ENCODE results near the gene ABCF2.

Gene ABCF2

GRCh38 chr7:151252961-151253711, 26.1 kb upstream of the ABCF2 start:
- DNase-seq (ENCODE audit: low read depth, low spot score), result no peak

GRCh38 chr7:151252561-151252835, 25.5 kb upstream of the ABCF2 start:
- DNase-seq (ENCODE audit: low read depth, low spot score), result no peak

GRCh38 chr7:151251689-151252560, 24.9 kb upstream of the ABCF2 start:
- no peak for DNase-seq (ENCODE audit: low read depth, low spot score)

DNA sequence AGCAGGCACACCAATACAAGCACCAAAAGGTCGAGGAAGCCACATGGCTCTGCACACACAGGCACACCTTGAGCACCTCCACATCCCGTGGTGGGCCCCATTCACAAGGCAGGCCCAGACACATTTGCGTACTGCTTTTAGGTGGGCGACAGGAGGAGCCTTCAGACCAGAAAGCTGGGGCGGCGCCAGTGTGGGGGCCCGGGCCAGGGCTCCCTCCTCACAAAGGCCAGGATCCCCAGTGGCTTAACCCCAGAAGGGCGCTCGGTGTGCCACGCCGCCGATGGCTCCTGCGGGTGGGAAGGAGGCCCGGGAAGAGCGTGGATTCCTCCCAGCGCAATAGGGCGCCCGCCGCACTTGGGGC, 24.3 kb upstream of the ABCF2 start:
- no peak for DNase-seq (ENCODE audit: low read depth, low spot score)

DNA sequence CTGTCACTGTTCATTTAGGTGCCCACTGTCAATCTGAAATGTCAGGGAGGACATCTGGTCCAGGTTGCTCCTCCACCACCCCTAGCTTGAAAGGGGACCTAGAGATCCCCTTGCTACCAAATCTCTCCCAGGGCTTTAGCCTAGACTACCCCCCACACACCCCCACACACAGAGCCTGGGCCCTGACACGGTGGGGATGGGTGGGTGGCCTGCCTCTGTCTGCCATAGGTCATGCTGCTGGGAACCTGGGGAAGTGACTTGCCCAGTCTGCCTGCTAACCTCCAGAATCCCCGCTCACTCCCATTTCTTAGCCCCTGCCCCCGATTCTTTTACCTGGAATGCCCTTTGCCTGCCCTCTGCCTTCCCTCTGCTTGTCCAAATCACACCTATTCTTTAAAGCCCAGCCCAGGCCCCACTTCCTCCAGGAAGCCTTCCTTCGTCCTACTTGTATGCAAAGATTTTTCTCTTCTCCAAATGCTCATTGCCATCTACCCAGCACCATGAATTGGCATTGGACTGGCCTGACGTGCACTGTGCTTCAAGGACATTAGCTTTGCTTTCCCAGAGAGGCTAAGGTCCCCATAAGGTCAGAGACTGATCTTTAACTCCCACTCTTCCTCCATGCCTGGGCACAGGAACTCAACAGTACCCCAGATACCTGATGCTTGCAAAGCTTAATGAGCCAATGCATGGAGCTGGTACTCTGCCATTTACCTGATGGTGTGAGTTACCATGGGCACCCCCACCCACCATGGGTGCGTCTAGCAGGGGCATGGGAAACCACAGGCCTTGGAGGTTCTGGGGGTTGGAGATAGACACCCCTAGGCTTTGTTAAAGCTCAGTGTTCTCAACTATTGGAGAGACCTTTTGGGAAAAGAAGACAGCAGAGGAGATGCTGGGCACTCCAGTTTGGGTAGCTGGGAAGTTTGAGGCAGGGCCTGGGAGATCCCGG, 23.5 kb upstream of the ABCF2 start:
- no peak for DNase-seq (ENCODE audit: low read depth, low spot score)

GRCh38 chr7:151249732-151250072, 22.7 kb upstream of the ABCF2 start:
- DNase-seq (ENCODE audit: low read depth, low spot score), result no peak

GRCh38 chr7:151249034-151249731, 22.2 kb upstream of the ABCF2 start:
- DNase-seq (ENCODE audit: low read depth, low spot score), result no peak

GRCh38 chr7:151248346-151249033, 21.5 kb upstream of the ABCF2 start, which contains the start of gene SMARCD3:
SMARCD3 (minus strand) TSS chr7:151248694; CDS start chr7:151248562, 132 bp downstream.
- DNase-seq (ENCODE audit: low read depth, low spot score), result no peak

DNA sequence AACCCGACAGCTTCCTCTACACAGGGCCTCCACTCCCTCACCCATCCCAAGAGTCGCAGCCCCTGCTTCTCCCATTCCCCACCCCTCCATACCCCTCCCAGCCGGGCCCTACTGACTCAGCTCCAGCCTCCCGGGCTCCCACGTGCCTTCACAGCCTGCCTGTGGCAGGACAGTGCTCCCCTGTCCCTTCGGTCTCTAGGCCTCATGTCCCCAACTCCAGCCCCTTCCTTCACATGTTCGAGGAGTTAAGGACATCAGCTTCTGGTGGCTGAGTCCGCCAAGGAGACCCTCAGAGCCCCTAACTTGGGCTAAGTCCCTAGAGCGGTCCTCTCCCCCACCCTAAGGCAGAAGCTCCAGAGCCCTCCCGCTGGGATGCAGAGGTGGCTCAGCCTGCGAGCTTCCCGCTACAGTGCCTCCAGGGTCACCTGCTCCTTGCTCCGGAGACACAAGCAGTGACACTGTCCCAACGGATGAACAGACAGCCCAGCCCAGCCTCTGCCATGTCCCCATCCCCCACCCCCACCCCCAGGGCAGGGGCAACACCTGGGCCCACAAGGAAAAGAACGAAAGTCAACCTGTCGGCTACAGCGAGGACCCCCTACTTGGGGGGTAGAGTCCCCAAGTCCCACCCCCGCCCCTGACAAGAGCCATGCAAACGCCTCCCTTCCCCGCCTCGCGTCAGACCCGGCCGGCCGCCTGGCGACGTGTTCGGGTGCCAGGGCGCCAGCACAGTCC, 20.8 kb upstream of the ABCF2 start:
- DNase-seq (ENCODE audit: low read depth, low spot score), result no peak

DNA sequence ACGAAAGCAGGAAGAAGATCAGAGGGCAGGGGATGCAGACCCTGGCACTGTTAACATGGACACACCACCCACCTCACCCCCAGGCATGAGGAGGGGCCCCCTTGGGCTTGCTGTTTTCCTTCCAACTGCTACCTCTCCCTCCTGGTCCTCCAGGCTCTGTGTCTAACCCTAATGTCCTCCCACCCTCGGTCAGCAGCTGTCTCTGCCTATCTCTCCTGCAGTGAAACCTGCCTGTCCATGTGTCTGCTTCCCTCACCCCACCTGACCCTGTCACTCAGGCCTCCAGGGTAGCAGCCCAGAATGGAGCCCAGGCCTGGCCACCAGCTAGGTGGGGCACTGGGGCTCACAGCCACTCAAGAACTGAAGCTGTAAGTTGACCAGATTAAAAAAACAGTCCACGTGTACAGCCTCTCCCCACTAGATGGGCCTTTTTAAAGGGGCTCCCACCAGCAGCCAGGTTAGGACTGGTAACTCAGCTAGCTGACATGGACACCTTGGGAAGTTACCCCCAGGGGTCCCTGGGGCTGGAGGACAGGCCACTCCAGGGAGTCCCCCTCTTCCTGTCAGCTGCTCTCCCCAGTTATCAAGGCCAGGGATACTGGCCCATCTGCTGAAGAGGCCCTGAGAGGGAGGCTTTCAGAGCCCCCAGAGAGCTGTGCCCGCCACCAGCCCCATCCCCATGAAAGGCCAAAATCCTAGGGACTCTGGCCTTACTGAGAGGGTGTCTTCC, 20.0 kb upstream of the ABCF2 start:
- no peak for DNase-seq (ENCODE audit: low read depth, low spot score)

DNA sequence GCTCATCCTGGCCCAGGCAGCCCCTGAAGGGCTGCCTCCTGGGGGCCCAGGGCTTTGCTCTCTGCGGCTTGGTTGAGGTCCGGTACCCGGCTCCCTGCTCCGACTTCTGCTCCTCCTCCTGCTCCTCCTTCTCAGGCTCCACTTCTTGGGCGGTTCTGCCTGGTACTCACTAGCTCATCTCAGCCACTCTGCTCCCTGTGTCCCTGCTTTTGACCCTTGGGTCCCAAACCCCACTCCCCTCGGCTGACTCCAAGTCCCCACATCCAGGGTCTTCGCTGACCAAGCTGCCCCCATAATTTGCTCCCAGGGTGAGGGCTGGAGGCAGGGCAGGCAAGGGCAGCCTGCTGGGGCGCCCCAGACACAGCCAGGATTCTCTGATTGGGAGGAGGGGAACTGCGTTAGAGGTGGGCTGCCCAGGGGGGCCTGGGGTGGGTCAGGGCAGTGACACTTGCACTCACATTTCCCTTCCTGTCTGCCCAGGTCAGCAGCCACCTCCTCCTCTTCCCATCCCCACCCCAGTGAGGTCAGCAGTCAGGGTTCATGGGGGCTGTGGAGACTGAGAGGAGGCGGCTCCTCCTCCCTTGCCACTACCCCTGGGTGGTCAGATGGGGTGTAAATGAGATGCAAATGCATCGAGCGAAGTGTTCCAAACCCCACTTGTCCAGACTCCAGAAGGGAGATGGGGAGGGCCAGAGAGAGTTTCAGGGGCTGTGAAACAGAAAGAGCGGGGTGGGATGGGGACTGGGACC, 19.3 kb upstream of the ABCF2 start:
- no peak for DNase-seq (ENCODE audit: low read depth, low spot score)

DNA sequence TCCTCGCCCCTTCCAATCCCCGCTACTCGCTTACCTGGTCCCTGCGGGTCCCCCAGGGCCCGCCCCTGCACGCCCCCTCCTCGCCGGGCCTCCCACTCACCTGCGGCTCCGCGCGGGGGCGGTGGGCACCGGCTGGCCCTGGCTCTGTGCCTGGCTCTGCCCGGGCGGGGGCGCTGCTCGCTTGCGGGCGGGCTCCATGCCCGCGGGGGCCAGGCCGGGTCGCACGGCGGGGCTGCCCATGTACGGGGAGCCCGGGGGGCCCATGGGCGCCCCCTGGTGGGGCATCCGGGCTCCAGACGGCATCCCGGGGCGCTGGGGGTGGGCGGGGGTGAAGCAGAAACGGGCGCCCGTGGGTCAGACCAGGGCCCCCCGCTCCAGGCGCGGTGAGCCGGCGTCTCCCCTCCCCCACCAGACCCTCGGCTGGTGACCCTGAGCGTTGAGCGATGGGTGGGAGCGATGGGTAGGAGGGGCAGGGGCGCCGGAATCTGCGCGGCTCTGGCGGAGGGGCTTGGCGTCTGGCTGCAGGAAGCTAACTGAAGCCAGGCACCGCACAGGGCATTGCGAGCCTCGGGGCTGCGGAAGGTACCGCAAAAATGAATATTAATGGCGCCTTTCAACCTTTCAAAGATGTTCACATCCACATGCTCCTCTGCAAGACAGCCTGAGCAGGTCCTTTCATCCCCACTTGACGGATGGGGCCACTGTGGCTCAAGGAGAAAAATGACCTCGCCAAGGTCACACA, 18.5 kb upstream of the ABCF2 start:
- no peak for DNase-seq (ENCODE audit: low read depth, low spot score)

GRCh38 chr7:151244841-151245346, 17.9 kb upstream of the ABCF2 start:
- DNase-seq (ENCODE audit: low read depth, low spot score), result no peak

GRCh38 chr7:151244196-151244840, 17.3 kb upstream of the ABCF2 start:
- DNase-seq (ENCODE audit: low read depth, low spot score), result no peak

DNA sequence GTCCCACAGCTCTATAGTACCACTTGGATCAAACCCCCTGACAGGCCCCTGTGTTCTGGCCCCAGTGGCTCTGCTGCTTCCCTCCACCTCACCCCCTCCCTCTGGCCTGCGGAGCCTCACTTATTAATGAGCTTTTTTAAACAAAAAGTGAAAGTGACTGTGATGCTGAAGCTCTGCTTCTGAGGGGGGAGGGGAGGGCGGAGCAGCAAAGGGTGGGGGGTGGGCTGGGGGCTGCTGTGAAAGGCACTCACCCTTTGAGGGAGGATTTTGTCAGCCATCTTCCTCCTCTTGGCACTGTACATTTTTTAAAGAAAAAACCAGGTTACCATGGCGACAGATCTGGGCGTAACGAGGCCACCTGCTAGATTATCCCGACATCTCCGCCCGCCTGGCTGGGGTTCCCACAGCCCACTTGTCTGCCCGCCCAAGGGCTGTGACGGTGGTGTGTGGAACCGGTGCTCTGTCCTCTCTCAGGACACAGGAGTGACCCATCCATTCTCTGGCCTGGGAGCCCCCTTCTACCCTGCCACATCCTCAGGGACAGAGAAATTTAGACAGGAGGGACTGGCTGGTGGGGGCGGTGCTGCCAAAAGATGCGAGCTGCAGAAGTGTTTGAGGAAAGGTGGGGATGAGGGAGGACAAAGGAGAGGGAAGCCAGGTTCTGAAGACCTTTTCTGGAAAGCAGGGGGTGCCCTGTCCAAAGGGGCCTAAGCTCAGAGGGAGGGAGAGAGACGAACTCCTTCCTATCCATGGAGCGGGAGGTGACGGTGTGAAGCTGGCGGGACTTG, 16.6 kb upstream of the ABCF2 start:
- no peak for DNase-seq (ENCODE audit: low read depth, low spot score)

DNA sequence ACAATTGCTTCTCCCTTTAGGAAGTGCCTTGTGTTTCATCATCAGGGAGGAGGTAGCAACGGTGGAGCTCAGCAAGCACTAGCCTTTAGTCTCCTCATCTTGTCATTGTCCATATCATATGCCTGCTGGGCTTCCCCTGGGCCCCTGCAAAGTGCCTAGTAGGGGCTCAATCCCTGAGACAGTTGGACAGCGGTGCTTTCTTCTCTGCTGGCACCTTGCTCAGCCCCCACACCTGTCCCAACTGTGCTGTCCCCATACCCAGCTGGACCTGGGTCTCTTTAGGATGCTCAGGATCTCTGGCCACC, 16.0 kb upstream of the ABCF2 start:
- no peak for DNase-seq (ENCODE audit: low read depth, low spot score)

Data from iPS DF 19.7 (cell line).